ENCODE measurements around the gene PITPNM2.

Gene PITPNM2

DNA sequence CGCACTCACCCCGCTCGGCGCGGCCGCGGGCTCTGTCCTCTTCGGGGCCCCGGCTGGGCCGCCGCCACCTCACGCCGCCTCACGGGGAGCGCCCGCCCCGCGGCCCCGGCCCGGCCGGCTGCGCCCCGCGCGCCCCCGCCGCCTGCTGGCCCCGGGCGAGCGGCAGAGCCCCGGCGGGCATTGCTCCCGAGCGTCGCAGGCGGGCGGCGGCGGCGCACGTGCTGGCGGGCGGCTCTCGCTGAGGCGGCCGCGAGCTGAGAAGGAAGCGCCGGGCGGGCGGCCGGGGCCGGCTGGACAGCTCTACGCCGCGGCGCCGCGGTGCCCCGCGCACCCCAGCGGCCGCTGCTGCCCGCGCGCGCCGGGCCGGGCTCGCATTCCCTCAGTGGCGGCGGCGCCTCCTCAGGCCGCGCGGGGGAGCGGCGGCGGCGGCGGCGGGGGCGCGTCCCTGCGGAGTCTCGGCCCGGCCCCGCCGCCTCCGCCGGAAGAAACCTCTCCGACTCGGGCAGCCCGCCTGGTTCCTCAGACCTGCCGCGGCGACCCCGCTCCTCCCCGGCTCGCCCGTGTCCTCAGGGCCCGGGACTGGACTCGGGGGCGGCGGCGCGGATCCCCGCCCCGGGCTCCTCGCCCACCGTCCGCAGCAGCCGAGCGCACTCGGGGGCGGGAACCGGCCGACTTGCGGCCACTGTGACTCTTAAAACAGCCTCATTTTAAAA lies at the start of gene PITPNM2:
Gene PITPNM2, minus strand, starts transcription at position 347 of the 713 bp plus-strand sequence. CDS start 116,500 bp downstream, outside the sequence.
- DNase-seq (ENCODE audit: low spot score): peak; percentile 83

DNA sequence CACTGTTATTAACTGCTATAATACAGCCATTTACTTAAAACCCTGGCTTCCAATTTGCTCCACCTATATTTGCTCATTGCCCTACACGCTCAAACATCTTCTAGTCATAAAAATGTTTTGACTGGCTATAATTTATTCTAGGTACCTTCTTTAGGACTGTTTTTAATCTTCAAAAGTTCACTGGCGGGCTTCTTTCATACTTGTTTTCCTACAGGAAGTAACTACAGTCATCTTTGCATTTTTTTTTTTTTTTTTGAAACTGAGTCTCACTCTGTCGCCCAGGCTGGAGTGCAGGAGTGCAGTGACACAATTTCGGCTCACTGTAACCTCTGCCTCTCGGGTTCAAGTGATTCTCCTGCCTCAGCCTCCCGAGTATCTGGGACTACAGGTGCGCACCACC lies 49.5 kb upstream of the PITPNM2 start:
- no peak for DNase-seq (ENCODE audit: low spot score)

DNA sequence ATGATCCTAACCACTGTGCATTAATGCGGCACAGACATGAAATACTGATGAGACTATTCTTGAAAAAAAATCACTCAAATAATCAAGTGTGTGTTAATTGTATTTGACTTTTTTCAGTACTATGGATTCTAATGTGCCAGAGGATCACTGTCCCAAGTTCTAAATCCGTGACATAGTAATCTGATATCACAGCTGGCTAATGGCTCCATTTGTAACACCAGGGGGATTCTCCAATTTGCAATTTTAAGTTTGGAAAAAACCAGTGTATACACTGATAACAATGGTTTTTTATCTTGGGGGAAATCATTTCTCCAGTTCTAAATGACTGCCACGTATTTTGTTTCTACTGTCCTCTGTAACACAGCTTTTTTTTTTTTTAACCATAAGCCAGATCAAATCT lies 49.0 kb upstream of the PITPNM2 start:
- no peak for DNase-seq (ENCODE audit: low spot score)

DNA sequence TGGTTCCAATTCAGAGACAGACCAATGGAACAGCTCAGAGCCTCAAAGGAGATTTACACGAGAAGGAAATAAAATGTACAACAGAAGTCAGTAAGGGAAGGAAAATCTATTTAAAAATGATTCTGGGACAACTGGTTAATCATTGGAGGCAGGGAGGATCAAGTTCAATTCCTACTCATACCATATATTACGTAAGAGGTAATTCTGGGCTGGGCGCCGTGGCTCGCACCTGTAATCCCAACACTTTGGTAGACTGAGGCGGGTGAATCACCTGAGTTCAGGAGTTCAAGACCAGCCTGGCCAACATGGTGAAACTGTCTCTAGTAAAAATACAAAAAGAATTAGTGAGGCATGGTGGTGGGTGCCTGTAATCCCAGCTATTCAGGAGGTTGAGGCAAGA lies 36.7 kb upstream of the PITPNM2 start:
- no peak for DNase-seq (ENCODE audit: low spot score)

DNA sequence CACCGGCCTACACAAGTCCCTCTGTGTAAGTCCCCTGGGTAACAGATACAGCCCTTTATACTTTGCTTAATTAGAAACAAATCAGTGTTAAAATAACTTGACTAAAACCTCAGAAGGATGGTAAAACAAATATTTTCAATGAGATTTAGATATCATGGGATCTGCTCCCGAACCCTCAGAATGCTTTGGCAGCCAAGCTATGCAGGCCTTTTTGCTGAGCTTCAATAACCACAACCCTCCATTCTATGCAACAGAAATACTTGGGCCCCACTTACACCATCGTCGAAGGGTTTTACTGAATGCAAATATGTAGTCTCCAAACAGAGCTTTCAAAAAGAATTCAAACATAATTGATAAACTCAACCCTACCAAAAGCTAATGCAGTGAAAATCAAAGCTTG lies 29.3 kb upstream of the PITPNM2 start:
- no peak for DNase-seq (ENCODE audit: low spot score)

DNA sequence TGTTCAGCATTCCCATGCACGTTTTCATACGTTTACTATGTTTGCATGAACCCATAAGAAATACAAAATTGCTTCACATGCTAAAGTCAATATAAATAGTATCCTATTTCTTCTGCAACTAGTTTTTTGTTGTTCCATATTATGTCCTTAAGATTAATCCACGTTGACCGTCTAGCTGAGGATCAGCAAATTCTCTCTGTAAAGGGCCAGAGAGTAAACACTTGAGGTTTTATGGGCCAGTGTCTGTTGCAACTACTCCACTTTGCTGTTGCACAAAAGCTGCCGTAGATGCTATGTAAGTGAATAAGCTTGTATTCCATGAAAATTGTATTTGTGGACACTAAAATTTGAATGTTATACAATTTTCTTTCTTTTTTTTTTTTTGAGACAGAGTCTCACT lies 21.1 kb upstream of the PITPNM2 start:
- no peak for DNase-seq (ENCODE audit: low spot score)

DNA sequence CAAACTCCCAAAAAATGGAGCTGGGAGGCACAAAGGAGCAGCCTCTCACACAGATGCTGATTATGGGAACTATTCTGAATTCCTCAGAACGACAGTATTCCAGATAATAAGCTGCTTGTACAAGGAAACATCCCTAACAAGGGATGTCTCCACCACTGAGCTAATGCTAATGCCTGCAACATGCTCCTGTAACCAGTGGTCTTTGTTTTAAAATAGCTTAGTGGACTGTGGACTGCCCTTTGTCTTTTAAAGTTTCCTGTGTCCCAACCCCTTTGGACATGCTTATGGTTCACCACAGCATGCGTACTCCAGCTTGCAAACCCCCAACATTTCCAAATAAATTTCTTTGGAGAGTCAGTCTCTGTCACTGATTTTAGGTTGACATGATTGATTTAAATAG lies 16.4 kb upstream of the PITPNM2 start:
- no peak for DNase-seq (ENCODE audit: low spot score)

DNA sequence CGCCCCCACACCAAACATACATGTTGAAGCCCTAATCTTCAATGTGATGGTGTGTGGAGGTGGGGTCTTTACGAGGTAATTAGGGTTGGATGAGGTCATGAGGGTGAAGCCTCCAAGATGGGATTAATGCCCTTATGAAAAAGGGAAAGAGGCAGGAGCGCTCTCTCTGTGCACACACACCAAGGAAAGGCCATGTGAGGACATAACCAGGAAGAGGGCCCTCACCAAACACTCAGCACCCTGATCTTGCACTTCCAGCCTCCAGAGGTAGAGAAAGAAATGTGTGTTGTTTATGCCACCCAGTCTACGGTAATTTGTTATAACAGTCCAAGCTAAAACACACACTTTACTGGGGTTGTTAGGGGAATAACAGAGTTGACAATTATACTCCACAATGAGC lies 14.6 kb upstream of the PITPNM2 start:
- DNase-seq (ENCODE audit: low spot score): no peak

DNA sequence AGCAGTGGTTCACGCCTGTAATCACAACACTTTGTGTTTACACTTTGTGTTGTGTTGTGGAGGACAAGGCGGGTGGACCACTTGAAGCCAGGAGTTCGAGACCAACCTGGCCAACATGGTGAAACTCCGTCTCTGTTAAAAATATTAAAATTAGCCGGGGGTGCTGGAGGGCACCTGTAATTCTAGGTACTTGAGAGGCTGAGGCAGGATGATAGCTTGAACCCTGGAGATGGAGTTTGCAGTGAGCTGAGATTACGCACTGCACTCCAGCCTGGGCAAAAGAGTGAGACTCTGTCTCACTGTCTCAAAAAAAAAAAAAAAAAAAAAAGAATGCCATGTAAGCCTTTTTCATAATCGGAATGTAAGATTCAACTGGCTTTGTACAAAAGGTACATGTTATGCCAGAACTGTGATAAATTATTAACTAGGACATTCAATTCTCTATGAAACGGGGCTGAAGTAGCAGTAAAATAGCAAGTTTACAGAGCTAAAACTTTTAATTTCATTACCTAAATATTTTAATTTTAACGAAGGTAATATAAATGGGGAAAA lies 13.9 kb upstream of the PITPNM2 start:
- DNase-seq (ENCODE audit: low spot score): no peak

DNA sequence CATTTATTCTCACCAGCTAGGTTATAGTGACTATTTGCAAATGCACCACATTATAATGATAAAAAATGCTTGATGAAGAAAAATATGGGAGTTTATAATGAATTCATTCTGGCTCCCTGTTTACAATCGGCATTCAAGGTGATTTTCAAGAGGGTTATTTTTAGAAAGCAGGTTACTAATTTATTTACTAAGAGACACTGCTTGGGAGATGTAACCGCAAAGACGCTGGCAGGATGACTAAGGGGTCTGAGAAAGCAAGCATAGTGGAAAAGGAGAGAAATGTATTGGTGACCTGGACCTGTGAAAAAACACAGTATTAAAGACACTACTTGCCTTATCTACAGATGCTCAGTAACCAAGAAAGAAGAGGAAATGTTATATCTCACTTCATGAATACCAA lies 13.3 kb upstream of the PITPNM2 start:
- DNase-seq (ENCODE audit: low spot score): no peak

DNA sequence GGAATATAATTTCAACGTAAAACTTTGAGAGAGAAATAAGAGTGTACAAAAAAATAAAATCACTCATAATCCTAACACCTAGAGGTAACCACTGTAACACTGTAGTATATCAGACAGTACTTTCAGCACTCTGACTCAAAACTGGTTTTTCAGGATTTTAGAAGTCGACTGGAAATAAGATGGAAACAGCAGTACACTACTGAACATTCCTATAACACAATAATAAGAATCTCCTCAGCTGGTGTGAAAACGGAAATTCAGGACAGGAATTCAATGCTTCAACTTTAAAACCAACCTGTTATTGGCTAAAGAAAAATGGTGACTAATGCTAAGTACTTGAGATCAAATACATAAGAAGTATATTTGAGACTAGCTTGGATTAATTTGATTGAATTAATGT lies 12.3 kb upstream of the PITPNM2 start:
- DNase-seq (ENCODE audit: low spot score): peak; percentile 29

DNA sequence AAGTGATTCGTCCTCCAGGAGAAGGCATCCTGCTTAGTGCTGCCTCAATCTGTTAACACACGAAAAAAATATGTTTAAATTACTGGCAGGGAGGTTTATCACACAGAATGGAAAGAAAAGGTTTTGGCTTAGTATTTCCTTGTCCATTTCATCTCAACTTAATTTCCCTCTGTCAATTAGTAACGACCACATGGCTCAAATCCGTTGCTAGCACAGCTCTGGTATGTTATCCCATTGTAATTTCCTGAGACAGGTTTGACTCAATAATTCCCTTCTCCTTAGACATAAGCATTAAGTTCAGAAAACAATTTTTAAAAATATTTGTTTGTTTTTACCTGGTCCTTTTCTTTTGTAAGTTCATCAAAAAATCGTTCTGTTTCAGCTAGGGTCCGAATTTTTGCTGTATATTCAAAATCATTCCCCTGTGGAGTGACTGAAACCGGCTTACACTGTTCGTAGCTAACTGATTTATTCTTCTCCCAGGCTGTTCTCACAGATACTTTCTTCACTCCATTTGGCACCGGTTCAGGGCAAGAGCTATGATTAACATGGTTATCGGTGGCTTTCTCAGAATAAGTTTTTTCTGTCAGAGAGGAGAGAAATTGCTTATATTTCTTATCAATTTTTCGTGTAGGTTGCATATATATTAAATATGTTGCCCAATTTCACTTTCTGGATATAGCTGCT lies 10.1 kb upstream of the PITPNM2 start:
- no peak for DNase-seq (ENCODE audit: low spot score)

DNA sequence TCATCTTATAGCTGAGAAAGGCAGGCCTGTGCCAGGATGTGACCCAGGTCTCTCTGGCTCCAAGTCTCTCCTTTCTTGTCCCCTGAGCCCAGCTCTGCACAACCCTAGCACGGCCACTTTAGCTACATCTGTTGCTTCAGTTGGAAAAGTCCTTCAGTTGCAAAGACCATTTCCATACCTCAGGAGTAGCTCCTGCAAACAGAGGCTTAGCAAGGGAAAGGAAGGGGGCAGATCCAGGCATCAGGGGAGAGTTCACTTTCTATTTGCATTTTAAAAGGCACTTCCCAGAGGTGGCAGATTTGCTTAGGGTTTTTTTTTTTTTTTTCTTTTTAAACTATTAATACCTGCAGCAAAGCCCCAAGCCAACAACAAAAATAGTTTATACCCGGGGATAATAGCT lies 3.0 kb upstream of the PITPNM2 start:
- DNase-seq (ENCODE audit: low spot score): peak; percentile 40

DNA sequence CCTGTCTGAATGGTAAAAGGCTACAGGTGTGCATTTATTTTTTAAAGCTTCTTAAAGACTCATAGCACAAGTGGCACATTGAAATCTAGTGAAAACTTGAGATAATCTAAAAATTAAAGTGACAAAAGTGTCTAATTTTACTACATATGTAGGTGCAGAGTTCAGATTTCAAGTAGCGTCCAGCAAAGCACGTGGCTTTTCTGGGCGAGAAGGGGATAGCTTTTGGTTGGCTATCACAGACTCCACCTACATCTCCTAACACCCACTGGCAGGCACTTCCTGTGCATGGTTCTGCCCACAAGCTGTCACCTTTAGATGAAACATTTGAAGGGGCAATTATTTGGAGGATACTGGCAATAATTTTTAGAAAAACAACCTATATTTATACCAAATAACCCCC lies 1.9 kb upstream of the PITPNM2 start:
- no peak for DNase-seq (ENCODE audit: low spot score)

DNA sequence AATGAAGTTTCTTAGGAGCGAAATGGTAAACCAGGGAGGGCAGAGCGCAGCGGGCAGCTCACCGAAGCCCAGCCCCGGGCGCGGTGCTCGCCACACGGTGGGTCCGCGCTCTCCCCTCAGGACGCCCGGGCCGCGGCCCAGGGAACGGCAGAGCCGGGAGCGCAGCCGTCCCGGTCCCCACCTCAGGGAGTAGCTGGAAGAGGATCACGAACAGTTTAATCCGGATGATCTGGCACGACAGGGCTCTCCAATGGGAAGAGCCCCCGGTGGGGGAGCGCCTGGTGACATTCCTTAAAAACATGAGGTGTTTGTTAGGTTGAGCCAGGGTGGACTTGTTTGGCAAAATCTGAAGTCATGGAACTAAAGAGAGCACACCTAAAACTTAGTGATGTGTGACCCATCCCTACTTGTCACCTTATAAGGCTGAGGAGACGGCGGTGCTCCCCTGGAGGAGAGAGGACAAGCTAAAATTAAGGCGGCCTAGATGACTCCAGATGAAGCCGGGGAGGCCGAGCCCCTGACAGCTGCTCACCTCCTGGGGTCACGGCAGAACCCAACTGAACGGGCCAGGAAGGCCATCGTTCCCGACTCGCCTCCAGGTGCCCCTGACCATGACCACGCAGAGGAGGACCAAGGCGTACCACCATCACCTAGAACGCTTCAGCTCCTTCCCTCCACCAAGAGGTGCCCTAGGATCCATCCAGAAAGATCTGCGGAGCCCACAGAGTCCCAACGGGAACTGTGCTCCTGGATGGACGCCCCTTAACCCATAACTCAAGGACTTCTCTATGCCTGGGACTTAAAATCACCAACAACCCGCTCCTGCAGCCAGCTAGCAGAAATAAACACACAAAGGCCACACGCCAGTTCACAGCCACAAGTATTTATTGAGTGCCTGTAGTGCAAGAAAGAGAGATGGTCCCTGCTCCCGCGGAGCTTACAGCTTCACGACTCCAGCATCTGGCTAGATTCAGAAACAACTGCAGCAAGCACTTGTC lies 866 bp upstream of the PITPNM2 start:
- DNase-seq (ENCODE audit: low spot score): peak; percentile 57

DNA sequence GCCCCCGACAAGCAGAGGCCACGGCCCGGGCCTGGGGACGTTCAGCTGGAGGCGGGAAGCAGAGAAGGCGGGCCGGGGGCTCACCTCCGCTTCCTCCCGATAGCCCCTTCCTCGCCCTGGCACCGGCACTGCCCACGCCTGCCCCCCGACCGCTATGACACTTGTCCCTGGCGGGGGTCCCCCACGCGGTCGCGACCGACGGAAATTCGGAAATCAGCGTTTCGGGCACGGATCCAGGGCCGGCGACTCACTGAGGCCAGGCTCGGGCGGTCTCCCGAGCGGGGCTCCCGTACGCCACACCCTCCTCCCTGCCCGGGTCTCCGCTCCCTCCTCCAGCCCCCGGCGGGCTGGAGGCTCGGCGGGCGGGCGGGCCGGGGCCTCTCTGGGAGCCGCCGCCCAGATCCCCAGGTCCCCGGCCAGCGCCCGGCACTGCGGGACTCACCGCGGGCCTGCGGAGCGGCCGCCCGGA lies 581 bp downstream of the PITPNM2 start:
- peak; percentile 82 for DNase-seq (ENCODE audit: low spot score)

DNA sequence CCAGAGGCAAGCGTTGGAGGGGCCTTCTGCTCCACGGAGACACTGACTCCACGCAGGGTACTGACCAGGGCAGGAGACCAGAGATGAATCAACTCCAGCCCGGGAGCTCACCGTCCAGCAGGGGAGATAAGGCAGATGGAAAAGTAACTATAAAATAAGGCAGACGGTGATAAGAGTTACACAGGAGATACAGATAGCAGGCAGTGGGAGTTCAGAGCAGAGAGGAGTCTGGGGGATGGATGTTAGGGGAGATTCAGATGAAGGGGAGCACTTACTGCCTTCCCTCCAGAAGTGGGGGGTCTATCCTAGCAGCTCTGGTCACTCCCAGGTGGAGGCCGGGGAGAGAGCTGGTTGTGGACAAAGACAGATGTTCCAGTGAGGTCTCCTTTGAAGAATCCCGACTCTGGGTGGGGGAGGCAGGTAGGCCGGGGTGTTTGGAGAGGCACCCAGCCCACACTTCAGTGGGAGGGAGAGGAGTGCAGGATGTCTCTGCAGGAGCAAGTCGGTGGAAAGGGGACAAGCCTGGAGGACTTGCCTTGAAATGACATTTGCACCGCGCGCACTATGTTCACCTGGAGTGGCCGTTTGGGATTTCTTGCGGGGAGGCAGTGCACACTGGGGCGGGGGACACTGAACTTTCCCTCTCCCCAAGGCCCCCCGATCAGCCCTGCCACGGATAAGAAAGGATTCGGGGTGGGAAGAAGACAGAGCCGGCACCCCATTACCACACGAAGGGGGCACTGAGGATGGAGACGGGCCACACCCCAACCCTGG lies 1.2 kb downstream of the PITPNM2 start:
- no peak for DNase-seq (ENCODE audit: low spot score)

DNA sequence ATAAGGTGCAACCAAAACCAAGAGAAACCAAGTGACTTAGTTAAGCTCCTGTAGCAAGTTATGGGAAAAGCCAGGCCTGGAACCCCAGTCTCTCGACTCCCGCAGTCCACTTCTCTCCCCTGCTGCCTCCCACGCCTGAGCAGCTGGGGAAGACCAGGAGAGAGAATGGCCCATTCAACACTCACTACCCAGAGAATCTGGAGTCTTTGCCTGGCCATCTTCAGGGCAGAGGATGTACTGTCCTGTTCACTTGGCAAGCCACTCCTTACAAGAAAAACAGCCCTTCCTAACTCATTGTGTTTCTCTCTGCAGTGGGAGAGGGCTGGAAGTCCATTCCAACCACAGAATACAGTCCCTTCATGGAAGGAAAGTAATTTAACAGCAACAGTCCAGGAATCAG lies 1.8 kb downstream of the PITPNM2 start:
- no peak for DNase-seq (ENCODE audit: low spot score)

DNA sequence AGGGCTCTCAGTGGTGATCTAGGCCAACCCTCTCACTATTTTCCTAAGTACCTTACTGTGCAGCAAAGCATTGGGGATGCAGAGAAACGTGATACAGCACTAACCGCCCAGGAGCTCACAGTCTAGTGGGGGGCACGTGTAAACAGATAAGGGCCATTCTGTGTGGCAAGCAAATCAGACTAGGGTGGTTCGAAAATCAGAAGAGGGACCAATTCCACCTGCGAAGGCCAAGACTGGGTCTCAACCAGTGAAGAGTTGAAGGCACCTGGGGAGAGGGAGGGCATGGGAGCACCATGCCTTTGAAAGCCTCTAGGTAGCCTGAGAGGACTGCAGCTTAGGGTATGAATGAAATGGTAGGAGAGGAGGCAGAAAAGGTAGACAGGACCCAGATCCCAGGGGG lies 2.2 kb downstream of the PITPNM2 start:
- DNase-seq (ENCODE audit: low spot score): no peak

DNA sequence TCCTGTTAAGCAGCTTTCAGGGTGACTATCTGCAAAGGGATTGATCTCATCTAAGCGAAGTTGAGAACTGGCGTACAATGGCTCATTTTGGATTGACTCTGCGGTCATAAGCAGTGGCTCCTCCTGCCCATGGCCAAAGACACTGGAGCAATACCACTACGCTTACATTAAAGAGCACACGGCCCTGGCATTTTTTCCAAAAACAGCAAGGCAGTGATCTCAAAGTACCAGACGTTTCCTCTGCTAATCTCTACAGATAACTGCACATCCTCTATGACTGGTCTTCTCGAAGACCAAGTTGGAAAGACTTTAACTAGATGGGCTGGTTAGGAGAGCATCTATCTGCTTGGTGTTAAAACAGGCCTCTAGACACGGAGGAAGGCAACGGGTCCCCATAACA lies 2.7 kb downstream of the PITPNM2 start:
- DNase-seq (ENCODE audit: low spot score): no peak

DNA sequence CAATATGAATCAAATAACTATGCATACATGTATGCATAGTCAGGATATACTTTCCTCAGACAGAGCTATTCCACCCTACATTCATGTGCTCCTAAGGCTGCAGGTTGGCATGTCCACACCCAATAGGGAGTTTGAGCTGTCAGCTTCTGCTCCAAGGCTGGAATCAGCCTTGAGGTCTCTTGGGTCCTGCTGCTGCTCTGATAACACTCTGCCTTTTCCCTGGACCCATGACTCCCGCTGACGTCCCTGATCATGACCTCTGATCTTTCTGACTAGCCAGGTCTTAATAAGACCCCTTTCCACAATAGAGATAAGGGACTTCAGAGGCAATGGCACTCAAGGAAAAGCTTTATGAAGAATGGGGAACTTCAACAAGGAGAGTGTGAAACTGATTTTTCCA lies 5.7 kb downstream of the PITPNM2 start:
- DNase-seq (ENCODE audit: low spot score): no peak

Data from iPS-NIHi11 (cell line).